HCT116 (cell line): ENCODE measurements around the gene PVALEF. TPM values are rescaled to one million over a fixed set of nuclear protein-coding genes. Genes with fewer than 3 reads are reported as not detected.

Experiments
- ATAC-seq: fragments of 200-7000 bp; cut with Tn5 transposase; 2 replicates; pipeline ENCODE4 v1.9.1; 2020; ENCODE audit warnings: mild to moderate bottlenecking, moderate library complexity
- BruUV-seq: library from RNA; stranded (reverse); fragments of 400-500 nt; replicated peaks from 2 replicates; lab custom pipeline; 2021; lab: Mats Ljungman, UMichigan
- CTCF ChIA-PET: fragments of 300-600 bp; sonication (Branson Sonifier 250); formaldehyde crosslinking; loops from one replicate; lab custom pipeline; 2021; ENCODE audit warnings: antibody characterized with exemption; lab: Charles Lee
- POLR2A ChIA-PET: fragments of 300-600, 350-600 bp; sonication (Branson Sonifier 250); formaldehyde crosslinking; loops from one replicate; lab custom pipeline; 2021; ENCODE audit warnings: antibody characterized with exemption; lab: Charles Lee
- RAD21 ChIA-PET, 2 experiments: fragments of 300-600 bp; sonication (Branson Sonifier 250); formaldehyde crosslinking; loops; one replicate each; lab custom pipeline; 2023; ENCODE audit warnings: low total read pairs in 2 of 2; ENCODE audit not compliant: uncharacterized antibody in 2 of 2, unreplicated experiment in 2 of 2, low non-redundant PET in 1 of 2; lab: Charles Lee
- DNase-seq: peaks from one replicate; pipeline ENCODE4 v3.0.0-alpha.2; 2010; ENCODE audit warnings: low read depth, low spot score
- H2AFZ ChIP-seq: fragments of 200-600 bp; shearing (Covaris generic), sonication (generic); 2 replicates; pipeline ENCODE4 v1.6.1; 2017; ENCODE audit warnings: low read depth, mixed run types, mixed read lengths, antibody characterized with exemption, low read length; ENCODE audit not compliant: poor library complexity, severe bottlenecking
- H3K27ac ChIP-seq: 2 replicates; pipeline ENCODE4 v1.5.1; 2012; ENCODE audit warnings: low read depth, low read length
- H3K27me3 ChIP-seq: fragments of 200-600 bp; sonication (generic); 2 replicates; pipeline ENCODE4 v1.6.1; 2016; ENCODE audit warnings: mixed run types, low read length, mixed read lengths; ENCODE audit not compliant: insufficient read depth
- H3K36me3 ChIP-seq, 2 experiments: fragments of 200-500 bp in 1 of 2; fragments of 200-600 bp in 1 of 2; sonication (Bioruptor generic) in 1 of 2; sonication (generic) in 1 of 2; 2 replicates each; pipeline versions ENCODE4 v1.5.1 to v1.6.1; 2014 to 2016; ENCODE audit warnings: low read length in 2 of 2, inconsistent platforms in 1 of 2, mixed read lengths in 1 of 2, mixed run types in 1 of 2; ENCODE audit not compliant: insufficient read depth in 2 of 2, control insufficient read depth in 1 of 2
- H3K4me1 ChIP-seq, 2 experiments: fragments of 200-600 bp in 1 of 2; sonication (generic) in 1 of 2; 2 replicates each; pipeline versions ENCODE4 v1.5.1 to v1.6.1; 2012 to 2017; ENCODE audit warnings: low read length in 2 of 2, inconsistent platforms in 1 of 2, mild to moderate bottlenecking in 1 of 2, mixed read lengths in 1 of 2, mixed run types in 1 of 2, moderate library complexity in 1 of 2; ENCODE audit not compliant: insufficient read depth in 2 of 2, control insufficient read depth in 1 of 2
- H3K4me2 ChIP-seq: fragments of 200-600 bp; sonication (generic); 2 replicates; pipeline ENCODE4 v1.6.1; 2017; ENCODE audit warnings: mixed run types, low read length, mixed read lengths
- H3K4me3 ChIP-seq, 2 experiments: fragments of 200-600 bp in 1 of 2; sonication (generic) in 1 of 2; replicated peaks in 1 of 2; 2 replicates each; pipeline ENCODE4 v1.5.1; 2011 to 2016; ENCODE audit warnings: low read length in 2 of 2, control low read depth in 1 of 2, low read depth in 1 of 2, mild to moderate bottlenecking in 1 of 2, mixed read lengths in 1 of 2, mixed run types in 1 of 2
- H3K79me2 ChIP-seq: fragments of 200-600 bp; sonication (generic); 2 replicates; pipeline ENCODE4 v1.6.1; 2017; ENCODE audit warnings: mild to moderate bottlenecking, mixed run types, low read length, moderate library complexity, mixed read lengths; ENCODE audit not compliant: insufficient read depth
- H3K9ac ChIP-seq: fragments of 200-600 bp; sonication (generic); 2 replicates; pipeline ENCODE4 v1.6.1; 2016; ENCODE audit warnings: low read length, mixed read lengths
- H3K9me2 ChIP-seq: fragments of 200-600 bp; sonication (generic), shearing (Covaris generic); 2 replicates; pipeline ENCODE4 v1.6.1; 2017; ENCODE audit warnings: mixed run types, mild to moderate bottlenecking, moderate library complexity; ENCODE audit not compliant: insufficient read depth
- H3K9me3 ChIP-seq, 2 experiments: fragments of 200-500 bp in 1 of 2; fragments of 200-600 bp in 1 of 2; sonication (Bioruptor generic) in 1 of 2; sonication (generic) in 1 of 2; 2 replicates each; pipeline ENCODE4 v1.6.1; 2014 to 2017; ENCODE audit warnings: low read length in 2 of 2, mixed read lengths in 2 of 2, inconsistent platforms in 1 of 2, low read depth in 1 of 2, mild to moderate bottlenecking in 1 of 2, mixed run types in 1 of 2, moderate library complexity in 1 of 2; ENCODE audit not compliant: control insufficient read depth in 1 of 2, insufficient read depth in 1 of 2
- H4K20me1 ChIP-seq: fragments of 200-600 bp; sonication (generic), shearing (Covaris generic); 2 replicates; pipeline ENCODE4 v1.6.1; 2017; ENCODE audit warnings: mixed run types, mild to moderate bottlenecking, moderate library complexity; ENCODE audit not compliant: insufficient read depth
- CBX3 ChIP-seq: IDR thresholded peaks from 2 replicates; pipeline ENCODE4 v1.6.1; 2012; ENCODE audit warnings: low read depth
- EGR1 ChIP-seq: IDR thresholded peaks from 2 replicates; pipeline ENCODE4 v1.6.1; 2012; ENCODE audit warnings: low read depth
- ELF1 ChIP-seq: IDR thresholded peaks from 2 replicates; pipeline ENCODE4 v1.6.1; 2012; ENCODE audit warnings: low read depth, borderline replicate concordance
- FOSL1 ChIP-seq: IDR thresholded peaks from 2 replicates; pipeline ENCODE4 v1.6.1; 2012; ENCODE audit warnings: low read depth
- JUND ChIP-seq: IDR thresholded peaks from 2 replicates; pipeline ENCODE4 v1.6.1; 2012
- POLR2AphosphoS5 ChIP-seq: IDR thresholded peaks from 2 replicates; pipeline ENCODE4 v1.6.1; 2011; ENCODE audit warnings: mild to moderate bottlenecking, low read depth, low read length, moderate library complexity
- SRF ChIP-seq: IDR thresholded peaks from 2 replicates; pipeline ENCODE4 v1.6.1; 2012; ENCODE audit warnings: low read depth
- ZFX ChIP-seq: fragments of 450-650 bp; IDR thresholded peaks from 2 replicates; pipeline ENCODE4 v1.6.1; 2017
- ZNF274 ChIP-seq: fragments of 200-500 bp; sonication (Bioruptor generic); IDR thresholded peaks from 2 replicates; pipeline ENCODE4 v1.6.1; 2014; ENCODE audit warnings: mild to moderate bottlenecking, low read depth, low read length, inconsistent platforms
- intact Hi-C: fragments of 100-400 bp; cut with micrococcal nuclease; formaldehyde crosslinking; loops from 2 replicates; pipeline ENCODE4 v1.10.0; 2022
- total RNA-seq: library from RNA; stranded (reverse); gene quantifications from one replicate; pipeline ENCODE4 v1.2.1, GENCODE V29; 2021; ENCODE audit not compliant: unreplicated experiment

PVALEF gene
- total RNA-seq, 1 experiment from 2014 or later, result not detected

DNA sequence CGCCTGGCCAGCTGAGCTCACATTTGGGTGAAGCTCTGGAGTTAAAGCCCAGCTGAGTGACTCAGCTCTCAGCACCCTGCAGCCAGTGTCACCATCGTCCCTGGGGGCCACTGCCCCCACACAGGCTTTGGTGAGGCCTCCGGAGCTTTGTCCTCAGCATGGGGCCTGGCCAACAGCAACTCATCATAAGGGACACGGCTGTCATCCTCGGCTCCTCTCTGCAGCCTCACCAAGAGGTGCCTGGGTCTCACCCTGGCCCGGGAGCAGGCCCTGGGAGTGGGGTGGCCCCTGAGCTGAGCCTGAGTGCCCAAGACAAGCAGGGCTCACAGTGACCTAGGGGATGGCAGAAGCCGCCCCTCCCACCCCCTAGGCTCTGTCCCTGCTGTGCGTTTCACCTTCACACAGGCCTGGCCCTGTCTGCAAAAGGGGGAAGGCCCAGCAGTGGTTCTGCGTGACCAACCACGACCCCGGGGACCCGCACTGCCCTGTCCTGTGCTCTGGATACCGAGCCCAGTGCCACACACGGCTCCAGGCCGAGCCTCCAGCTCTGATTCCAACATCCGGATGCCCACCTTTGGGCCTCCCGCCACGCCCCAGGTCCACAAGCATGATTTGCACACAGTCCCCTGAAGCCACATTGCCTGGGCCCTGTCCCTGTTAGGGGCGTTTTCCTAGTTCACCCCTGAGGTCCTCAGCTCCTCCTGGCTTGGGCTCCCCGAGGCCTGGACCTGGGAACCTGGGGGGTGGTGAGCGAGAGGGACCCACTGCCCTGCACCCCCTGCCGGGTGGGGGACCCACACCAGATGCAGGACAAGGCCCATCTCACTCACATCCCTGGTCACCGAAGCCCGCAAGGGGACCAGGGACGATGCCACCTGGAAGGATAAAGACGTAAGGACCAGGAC lies 22.5 kb downstream of the PVALEF start:
- Histone ChIP-seq H3K4me2 (no peak overlapping the region), H3K27me3 (no peaks in the 10 kb centered on the region), H3K9ac (no peak overlapping the region), H3K9me2 (no peaks in the 10 kb centered on the region), H3K9me3 (no peaks in the 10 kb centered on the region), H4K20me1 (no peaks in the 10 kb centered on the region), H3K4me1 (no peaks in the 10 kb centered on the region), H3K4me3 (no peak overlapping the region), H3K27ac (no peak overlapping the region; the same call in 1 of the 2 replicates), H3K36me3 (no peaks in the 10 kb centered on the region), H3K79me2 (no peaks in the 10 kb centered on the region), H2AFZ (no peak overlapping the region)
- no peak for DNase-seq
- ChIA-PET RAD21 (interaction anchor here in 1 of 2 experiments (0.6 kb wide), 1 partner anchor 45 kb away, joined by 3 read pairs; no protein-coding TSS in a partner anchor), POLR2A (no interaction called here), CTCF (no interaction called here)
- intact Hi-C loops, result no loop called here
- BruUV-seq, result no TSS peak
- ATAC-seq, result 0 out of 2 replicates have a peak, but pooled peaks have one; percentile 6
- TF ChIP-seq FOSL1 (no peak), ZNF274 (no peak), CBX3 (no peak), POLR2AphosphoS5 (no peak), ZFX (no peak)

DNA sequence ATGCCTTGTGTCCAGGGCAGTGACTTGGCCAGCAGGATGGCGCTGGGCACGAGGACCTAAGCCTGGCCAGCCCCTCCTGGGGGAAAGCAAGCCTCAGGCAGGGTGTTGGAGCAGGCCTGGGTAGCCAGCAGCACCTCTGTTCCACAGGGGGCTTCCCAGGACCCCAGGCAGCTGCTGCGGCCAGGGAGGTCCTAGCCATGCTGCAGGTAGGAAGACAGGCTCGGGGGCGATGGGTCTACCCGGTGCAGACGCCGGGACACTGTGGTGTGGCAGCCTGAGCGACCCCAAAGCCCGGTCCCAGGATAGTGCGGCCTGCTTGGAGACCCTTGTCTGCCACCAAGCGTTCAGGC lies 23.2 kb downstream of the PVALEF start:
- H3K27me3 ChIP-seq, result no peaks in the 10 kb centered on the region
- intact Hi-C loops, result no loop called here
- no peak overlapping the region for H2AFZ ChIP-seq
- no peaks in the 10 kb centered on the region for H3K79me2 ChIP-seq
- DNase-seq (no peak), ATAC-seq (no peak)
- no TSS peak for BruUV-seq
- POLR2A ChIA-PET, result no interaction called here
- no peaks in the 10 kb centered on the region for H4K20me1 ChIP-seq
- TF ChIP-seq JUND (no peak), ELF1 (no peak), EGR1 (no peak), SRF (no peak), POLR2AphosphoS5 (no peak)
- H3K27ac ChIP-seq, result no peak overlapping the region; the same call in 1 of the 2 replicates
- H3K9me3 ChIP-seq, result no peaks in the 10 kb centered on the region
- no peak overlapping the region for H3K9ac ChIP-seq
- H3K9me2 ChIP-seq, result no peaks in the 10 kb centered on the region
- H3K4me2 ChIP-seq, result no peak overlapping the region
- H3K36me3 ChIP-seq, result no peaks in the 10 kb centered on the region
- RAD21 ChIA-PET, result no interaction called here
- H3K4me3 ChIP-seq, result no peak overlapping the region
- CTCF ChIA-PET, result no interaction called here
- no peaks in the 10 kb centered on the region for H3K4me1 ChIP-seq
